GM12878 (cell line): Measurements from ENCODE around the gene ASZ1. TPM values are rescaled to one million over a fixed set of nuclear protein-coding genes. Genes with fewer than 3 reads are reported as not detected.
A peak's percentile ranks its signal among the peaks of the same experiment; 100 is the strongest.

Experiments
- BMI1 ChIP-seq: fragments of 450-650 bp; IDR thresholded peaks from 2 replicates; pipeline ENCODE4 v1.6.1; 2016; ENCODE audit warnings: mild to moderate bottlenecking, moderate library complexity, borderline replicate concordance
- CEBPZ ChIP-seq: fragments of 150-350 bp; IDR thresholded peaks from 2 replicates; pipeline ENCODE4 v1.6.1; 2016; ENCODE audit warnings: low read depth, low read length
- CHD4 ChIP-seq: fragments of 200-600 bp; sonication (generic); IDR thresholded peaks from 2 replicates; pipeline ENCODE4 v1.6.1; 2016; ENCODE audit warnings: mild to moderate bottlenecking
- EZH2 ChIP-seq: IDR thresholded peaks from 2 replicates; pipeline ENCODE4 v1.6.1; 2012; ENCODE audit warnings: low read depth, mild to moderate bottlenecking, control low read depth, inconsistent platforms, low read length, borderline replicate concordance; ENCODE audit not compliant: control insufficient read depth
- HSF1 ChIP-seq: fragments of 150-350 bp; IDR thresholded peaks from 2 replicates; pipeline ENCODE4 v1.6.1; 2014; ENCODE audit warnings: mild to moderate bottlenecking, low read depth, low read length
- IKZF1 ChIP-seq: fragments of 450-650 bp; conservative IDR thresholded peaks from 2 replicates; pipeline ENCODE4 v1.6.1; 2017; ENCODE audit warnings: antibody characterized with exemption, mild to moderate bottlenecking
- IRF5 ChIP-seq: fragments of 450-650 bp; IDR thresholded peaks from 2 replicates; pipeline ENCODE4 v1.6.1; 2017; ENCODE audit warnings: borderline replicate concordance
- KAT2A ChIP-seq: conservative IDR thresholded peaks from 2 replicates; pipeline ENCODE4 v1.6.1; 2011; ENCODE audit warnings: low read depth, low read length; ENCODE audit not compliant: control insufficient read depth
- NBN ChIP-seq: fragments of 450-650 bp; IDR thresholded peaks from 2 replicates; pipeline ENCODE4 v1.6.1; 2016
- NKRF ChIP-seq: fragments of 450-650 bp; conservative IDR thresholded peaks from 2 replicates; pipeline ENCODE4 v1.6.1; 2017; ENCODE audit warnings: mild to moderate bottlenecking, moderate library complexity
- PBX3 ChIP-seq: IDR thresholded peaks from 2 replicates; pipeline ENCODE4 v1.6.1; 2011; ENCODE audit warnings: mild to moderate bottlenecking, low read depth, low read length, moderate library complexity; ENCODE audit not compliant: insufficient replicate concordance
- PKNOX1 ChIP-seq: fragments of 450-650 bp; IDR thresholded peaks from 2 replicates; pipeline ENCODE4 v1.6.1; 2016; ENCODE audit warnings: mild to moderate bottlenecking
- RELA ChIP-seq: fragments of 450-650 bp; IDR thresholded peaks from 2 replicates; pipeline ENCODE4 v1.8.0; 2014; ENCODE audit warnings: borderline replicate concordance; ENCODE audit not compliant: partially characterized antibody
- SIX5 ChIP-seq: IDR thresholded peaks from 2 replicates; pipeline ENCODE4 v1.6.1; 2011; ENCODE audit warnings: mild to moderate bottlenecking, low read depth, low read length, moderate library complexity; ENCODE audit not compliant: severe bottlenecking
- SMARCA5 ChIP-seq: fragments of 450-650 bp; IDR thresholded peaks from 2 replicates; pipeline ENCODE4 v1.6.1; 2017; ENCODE audit warnings: mild to moderate bottlenecking
- YBX1 ChIP-seq: fragments of 450-650 bp; IDR thresholded peaks from 2 replicates; pipeline ENCODE4 v1.6.1; 2016; ENCODE audit warnings: antibody characterized with exemption
- ZBTB33 ChIP-seq: fragments of 450-650 bp; IDR thresholded peaks from 2 replicates; pipeline ENCODE4 v1.6.1; 2017; ENCODE audit warnings: mild to moderate bottlenecking
- polyA plus RNA-seq, 11 experiments: library from polyadenylated mRNA; depleted of rRNA in 4 of 11; unstranded in 6 of 11; stranded (reverse) in 5 of 11; fragments of >200 nt; fragmentation: Nextera tagmentation in 4 of 11; fragmentation: Illumina TruSeq in 1 of 11; extraction: Ambion mirVana in 4 of 11; extraction: Trizol in 1 of 11; gene quantifications; 1 replicate in 1 of 11; 2 replicates in 10 of 11; pipeline versions ENCODE4 v1.2.1 to v1.2.3, GENCODE V29; 2011 to 2016; ENCODE audit warnings: inconsistent platforms in 2 of 11, missing spikeins in 2 of 11, low read depth in 1 of 11
- total RNA-seq, 4 experiments: library from RNA; depleted of rRNA in 3 of 4; stranded (reverse); fragments of >200 nt in 3 of 4; fragmentation: Illumina TruSeq in 1 of 4; extraction: Trizol in 1 of 4; gene quantifications; 2 replicates each; pipeline versions ENCODE4 v1.2.1 to v1.2.3, GENCODE V29; 2013 to 2021

ASZ1 gene
- total and polyA plus RNA-seq, 10 of the 15 experiments (the other 5 are each of a cell fraction or from before 2014, with no cell fraction given): 0.04 to 0.09 (median 0.06) TPM; not detected in 5

GRCh38 chr7:117435475-117436043 is 8.3 kb upstream of the ASZ1 start (continued):
- no peak for TF ChIP-seq ZBTB33
- TF ChIP-seq RELA: peak; percentile 66
- no peak for TF ChIP-seq HSF1
- no peak for TF ChIP-seq SMARCA5
- no peak for TF ChIP-seq NKRF
- TF ChIP-seq YBX1: no peak
- no peak for TF ChIP-seq IRF5
- TF ChIP-seq NBN: 0 out of 2 replicates have a peak, but pooled peaks have one; percentile 23
- TF ChIP-seq IKZF1: peak; percentile 87
- TF ChIP-seq PBX3: no peak
- no peak; the same call in 1 of the 2 replicates for TF ChIP-seq BMI1
- TF ChIP-seq CEBPZ: no peak
- TF ChIP-seq KAT2A: no peak
- peak; percentile 71 for TF ChIP-seq PKNOX1
- no peak for TF ChIP-seq SIX5
- no peak for TF ChIP-seq CHD4
- no peak for TF ChIP-seq EZH2
